Smooth muscle cell (in vitro differentiated cells): ENCODE results near the gene GSTP1. TPM values are rescaled to one million over a fixed set of nuclear protein-coding genes. Genes with fewer than 3 reads are reported as not detected.
"Not testable (repeated sequence)": the region's sequence is repeated elsewhere in the genome, so short reads cannot be mapped to it uniquely, and the experiment has no call there.

Experiments
- DNase-seq: peaks from one replicate; lab custom pipeline; 2025; ENCODE audit not compliant: unreplicated experiment; lab: John Stamatoyannopoulos, UW
- H2AFZ ChIP-seq: fragments of 200-600 bp; sonication (generic); 2 replicates; pipeline ENCODE4 v1.6.0; 2016; ENCODE audit warnings: antibody characterized with exemption, low read depth, mild to moderate bottlenecking
- H3F3A ChIP-seq: fragments of 200-600 bp; sonication (generic); 2 replicates; pipeline ENCODE4 v1.6.0; 2017; ENCODE audit warnings: antibody characterized with exemption, low read depth
- H3K27ac ChIP-seq: fragments of 200-600 bp; sonication (generic); 2 replicates; pipeline ENCODE4 v1.5.1; 2016; ENCODE audit warnings: low read depth, mild to moderate bottlenecking
- H3K27me3 ChIP-seq: fragments of 200-600 bp; sonication (generic); 2 replicates; pipeline ENCODE4 v1.6.1; 2016; ENCODE audit warnings: low read depth, mild to moderate bottlenecking
- H3K36me3 ChIP-seq: fragments of 200-600 bp; sonication (generic); 2 replicates; pipeline ENCODE4 v1.5.1; 2016; ENCODE audit warnings: low read depth
- H3K4me1 ChIP-seq: fragments of 200-600 bp; sonication (generic); 2 replicates; pipeline ENCODE4 v1.5.1; 2016; ENCODE audit warnings: low read depth
- H3K4me2 ChIP-seq: fragments of 200-600 bp; sonication (generic); 2 replicates; pipeline ENCODE4 v1.6.0; 2016; ENCODE audit warnings: mild to moderate bottlenecking
- H3K4me3 ChIP-seq: fragments of 200-600 bp; sonication (generic); 2 replicates; pipeline ENCODE4 v1.5.1; 2016; ENCODE audit warnings: mild to moderate bottlenecking
- H3K79me2 ChIP-seq: fragments of 200-600 bp; sonication (generic); 2 replicates; pipeline ENCODE4 v1.6.0; 2016; ENCODE audit warnings: low read depth, mild to moderate bottlenecking
- H3K9ac ChIP-seq: fragments of 200-600 bp; sonication (generic); 2 replicates; pipeline ENCODE4 v1.6.0; 2016; ENCODE audit warnings: low read depth
- H3K9me3 ChIP-seq: fragments of 200-600 bp; sonication (generic); replicated peaks from 2 replicates; pipeline ENCODE4 v1.5.1; 2016; ENCODE audit warnings: low read depth
- H4K20me1 ChIP-seq: fragments of 200-600 bp; sonication (generic); 2 replicates; pipeline ENCODE4 v1.6.0; 2016; ENCODE audit warnings: low read depth
- CTCF ChIP-seq: fragments of 200-600 bp; sonication (generic); IDR thresholded peaks from 2 replicates; pipeline ENCODE4 v1.5.1; 2017; ENCODE audit warnings: borderline replicate concordance, mild to moderate bottlenecking, antibody characterized with exemption; ENCODE audit not compliant: insufficient read depth, poor library complexity, severe bottlenecking
- WGBS: methylation state at CpG from one replicate; pipeline ENCODE4 v1.1.7; 2016; ENCODE audit warnings: low lambda C conversion rate; 5-methylcytosine and 5-hydroxymethylcytosine counted together
- polyA plus RNA-seq: library from polyadenylated mRNA; unstranded; fragments of >200 nt; fragmentation: Nextera tagmentation; extraction: Ambion mirVana; gene quantifications from 2 replicates; pipeline ENCODE4 v1.2.1, GENCODE V29; 2016
- total RNA-seq: library from RNA; depleted of rRNA; stranded (reverse); fragments of >200 nt; gene quantifications from 2 replicates; pipeline ENCODE4 v1.2.3, GENCODE V29; 2014

The GSTP1 gene
- total and polyA plus RNA-seq, 2 experiments from 2014 or later: 874 to 1,489 TPM

GRCh38 chr11:67599149-67599548 lies 15.5 kb downstream of the GSTP1 start:
- no peaks in the 10 kb centered on the region for H3K36me3 ChIP-seq
- H3K4me3 ChIP-seq: no peak overlapping the region
- no peaks in the 10 kb centered on the region for H3K9me3 ChIP-seq
- TF ChIP-seq CTCF: no peak
- no peak for DNase-seq
- H3K4me2 ChIP-seq: no peak overlapping the region
- 83% methylated on average over 1 of the region's 1 CpG for WGBS
- H4K20me1 ChIP-seq: no peaks in the 10 kb centered on the region
- no peaks in the 10 kb centered on the region for H3F3A ChIP-seq
- no peak overlapping the region for H2AFZ ChIP-seq
- no peaks in the 10 kb centered on the region for H3K79me2 ChIP-seq
- no peak overlapping the region for H3K9ac ChIP-seq
- no peak overlapping the region for H3K27ac ChIP-seq
- no peaks in the 10 kb centered on the region for H3K27me3 ChIP-seq
- peaks cover under 1% of the 10 kb centered on the region for H3K4me1 ChIP-seq

GRCh38 chr11:67600324-67601029 lies 16.9 kb downstream of the GSTP1 start:
- Histone ChIP-seq H3K27me3 (no peaks in the 10 kb centered on the region), H3K4me1 (peaks cover 13% of the 10 kb centered on the region), H3F3A (no peaks in the 10 kb centered on the region), H2AFZ (no peak overlapping the region), H3K79me2 (no peaks in the 10 kb centered on the region), H3K27ac (no peak overlapping the region), H3K4me2 (no peak overlapping the region), H3K36me3 (no peaks in the 10 kb centered on the region), H4K20me1 (no peaks in the 10 kb centered on the region), H3K9me3 (no peaks in the 10 kb centered on the region), H3K9ac (no peak overlapping the region), H3K4me3 (no peak overlapping the region)
- DNase-seq: no peak
- 89% methylated on average over 7 of the region's 7 CpGs for WGBS
- no peak for TF ChIP-seq CTCF

GRCh38 chr11:67601098-67601497 lies 17.5 kb downstream of the GSTP1 start:
- Histone ChIP-seq H3K4me1 (peaks cover 15% of the 10 kb centered on the region), H4K20me1 (no peaks in the 10 kb centered on the region), H3K27ac (no peak overlapping the region), H3K4me2 (no peak overlapping the region), H3K36me3 (no peaks in the 10 kb centered on the region), H2AFZ (no peak overlapping the region), H3K9ac (no peak overlapping the region), H3K9me3 (no peaks in the 10 kb centered on the region), H3K79me2 (no peaks in the 10 kb centered on the region), H3K4me3 (no peak overlapping the region), H3F3A (no peaks in the 10 kb centered on the region), H3K27me3 (no peaks in the 10 kb centered on the region)
- WGBS: 96% methylated on average over 7 of the region's 7 CpGs
- no peak for DNase-seq
- TF ChIP-seq CTCF: no peak

- WGBS: 55% methylated on average over 3 of the region's 4 CpGs
- H3F3A ChIP-seq: not testable (repeated sequence)
- peaks cover 16% of the 10 kb centered on the region for H3K79me2 ChIP-seq
These were observed 20.5 kb downstream of the GSTP1 start for GRCh38 chr11:67604119-67604518.

More at GRCh38 chr11:67604119-67604518, 20.5 kb downstream of the GSTP1 start:
- not testable (repeated sequence) for H4K20me1 ChIP-seq, H3K27me3 ChIP-seq, H3K27ac ChIP-seq, H3K4me2 ChIP-seq, H3K9ac ChIP-seq, H3K9me3 ChIP-seq, DNase-seq, H2AFZ ChIP-seq, H3K36me3 ChIP-seq, H3K4me3 ChIP-seq
- H3K4me1 ChIP-seq: peaks cover 18% of the 10 kb centered on the region
